ENCODE results near the gene ST7.
"Not testable (repeated sequence)": the region's sequence is repeated elsewhere in the genome, so short reads cannot be mapped to it uniquely, and the experiment has no call there.

The ST7 gene

GRCh38 chr7:117241088-117241487 is 287.8 kb downstream of the ST7 start:
- H3K9me3 ChIP-seq (ENCODE audit: insufficient read depth, low read depth, low read length) = peaks cover 6% of the 10 kb centered on the region; the same call in 1 of the 2 replicates
- no peaks in the 10 kb centered on the region for H3K9me2 ChIP-seq (replicated peaks; ENCODE audit: low read depth, low read length)
- H4K20me1 ChIP-seq (ENCODE audit: insufficient read depth, low read length, poor library complexity, severe bottlenecking) = no peaks in the 10 kb centered on the region
- H3K4me3 ChIP-seq (ENCODE audit: low read length, poor library complexity, severe bottlenecking) = no peak overlapping the region
- no peaks in the 10 kb centered on the region for H3K27me3 ChIP-seq (ENCODE audit: insufficient read depth, low read length, poor library complexity, severe bottlenecking)
- no peaks in the 10 kb centered on the region for H3K4me1 ChIP-seq (ENCODE audit: insufficient read depth, low read length, poor library complexity, severe bottlenecking)
- no peaks in the 10 kb centered on the region for H3K36me3 ChIP-seq (ENCODE audit: insufficient read depth, low read length)
- no peak overlapping the region for H3K4me2 ChIP-seq (ENCODE audit: low read depth, low read length, poor library complexity, severe bottlenecking)
- H2AFZ ChIP-seq (ENCODE audit: low read length) = no peak overlapping the region
- H3K79me2 ChIP-seq (ENCODE audit: insufficient read depth, low read length) = no peaks in the 10 kb centered on the region
- TF ChIP-seq EZH2phosphoT487 (IDR thresholded peaks at IDR 0.05; ENCODE audit: borderline replicate concordance) (no peak), CTCF (conservative IDR thresholded peaks at IDR 0.05; ENCODE audit: low read length) (no peak)
- H3K9ac ChIP-seq (ENCODE audit: low read depth, low read length, poor library complexity, severe bottlenecking) = no peak overlapping the region
- no peaks in the 10 kb centered on the region for H3F3A ChIP-seq (ENCODE audit: low read depth)

GRCh38 chr7:117243390-117243789 is 290.1 kb downstream of the ST7 start:
- TF ChIP-seq EZH2phosphoT487 (IDR thresholded peaks at IDR 0.05; ENCODE audit: borderline replicate concordance) (no peak), CTCF (conservative IDR thresholded peaks at IDR 0.05; ENCODE audit: low read length) (no peak)
- H4K20me1 ChIP-seq (ENCODE audit: insufficient read depth, low read length, poor library complexity, severe bottlenecking) = no peaks in the 10 kb centered on the region
- H3K27me3 ChIP-seq (ENCODE audit: insufficient read depth, low read length, poor library complexity, severe bottlenecking) = no peaks in the 10 kb centered on the region
- H2AFZ ChIP-seq (ENCODE audit: low read length) = no peak overlapping the region
- no peak overlapping the region for H3K9ac ChIP-seq (ENCODE audit: low read depth, low read length, poor library complexity, severe bottlenecking)
- peaks cover 6% of the 10 kb centered on the region; the same call in 1 of the 2 replicates for H3K9me3 ChIP-seq (ENCODE audit: insufficient read depth, low read depth, low read length)
- H3K36me3 ChIP-seq (ENCODE audit: insufficient read depth, low read length) = no peaks in the 10 kb centered on the region
- no peaks in the 10 kb centered on the region for H3K4me1 ChIP-seq (ENCODE audit: insufficient read depth, low read length, poor library complexity, severe bottlenecking)
- no peaks in the 10 kb centered on the region for H3F3A ChIP-seq (ENCODE audit: low read depth)
- no peaks in the 10 kb centered on the region for H3K9me2 ChIP-seq (replicated peaks; ENCODE audit: low read depth, low read length)
- H3K4me3 ChIP-seq (ENCODE audit: low read length, poor library complexity, severe bottlenecking) = no peak overlapping the region
- no peaks in the 10 kb centered on the region for H3K79me2 ChIP-seq (ENCODE audit: insufficient read depth, low read length)
- H3K4me2 ChIP-seq (ENCODE audit: low read depth, low read length, poor library complexity, severe bottlenecking) = no peak overlapping the region

GRCh38 chr7:117245703-117246102 is 292.4 kb downstream of the ST7 start:
- H3K9me3 ChIP-seq (ENCODE audit: insufficient read depth, low read depth, low read length); H3K36me3 ChIP-seq (ENCODE audit: insufficient read depth, low read length); H3K9me2 ChIP-seq (replicated peaks; ENCODE audit: low read depth, low read length); H3F3A ChIP-seq (ENCODE audit: low read depth); H3K79me2 ChIP-seq (ENCODE audit: insufficient read depth, low read length); H3K4me3 ChIP-seq (ENCODE audit: low read length, poor library complexity, severe bottlenecking); H4K20me1 ChIP-seq (ENCODE audit: insufficient read depth, low read length, poor library complexity, severe bottlenecking); H2AFZ ChIP-seq (ENCODE audit: low read length); H3K4me1 ChIP-seq (ENCODE audit: insufficient read depth, low read length, poor library complexity, severe bottlenecking); H3K27me3 ChIP-seq (ENCODE audit: insufficient read depth, low read length, poor library complexity, severe bottlenecking); H3K9ac ChIP-seq (ENCODE audit: low read depth, low read length, poor library complexity, severe bottlenecking); H3K4me2 ChIP-seq (ENCODE audit: low read depth, low read length, poor library complexity, severe bottlenecking): not testable (repeated sequence)

GRCh38 chr7:117247809-117248208 is 294.5 kb downstream of the ST7 start:
- Histone ChIP-seq H3K4me2 (ENCODE audit: low read depth, low read length, poor library complexity, severe bottlenecking) (no peak overlapping the region), H3K4me1 (ENCODE audit: insufficient read depth, low read length, poor library complexity, severe bottlenecking) (no peaks in the 10 kb centered on the region), H3K4me3 (ENCODE audit: low read length, poor library complexity, severe bottlenecking) (no peak overlapping the region), H3K27me3 (ENCODE audit: insufficient read depth, low read length, poor library complexity, severe bottlenecking) (no peaks in the 10 kb centered on the region), H3K79me2 (ENCODE audit: insufficient read depth, low read length) (no peaks in the 10 kb centered on the region), H4K20me1 (ENCODE audit: insufficient read depth, low read length, poor library complexity, severe bottlenecking) (no peaks in the 10 kb centered on the region), H3K36me3 (ENCODE audit: insufficient read depth, low read length) (no peaks in the 10 kb centered on the region), H3K9me2 (replicated peaks; ENCODE audit: low read depth, low read length) (no peaks in the 10 kb centered on the region), H3F3A (ENCODE audit: low read depth) (no peaks in the 10 kb centered on the region), H2AFZ (ENCODE audit: low read length) (no peak overlapping the region), H3K9ac (ENCODE audit: low read depth, low read length, poor library complexity, severe bottlenecking) (no peak overlapping the region), H3K9me3 (ENCODE audit: insufficient read depth, low read depth, low read length) (0 out of 2 replicates have a peak, but pooled peaks cover 3% of the 10 kb centered on the region)
- TF ChIP-seq EZH2phosphoT487 (IDR thresholded peaks at IDR 0.05; ENCODE audit: borderline replicate concordance) (no peak), CTCF (conservative IDR thresholded peaks at IDR 0.05; ENCODE audit: low read length) (no peak)
